Measurements from ENCODE around the gene MX2. TPM values are rescaled to one million over a fixed set of nuclear protein-coding genes. Genes with fewer than 3 reads are reported as not detected.

MX2 gene
- total and polyA plus RNA-seq, 9 of the 15 experiments (the other 6 are each of a cell fraction or from before 2014, with no cell fraction given): 0.10 to 0.95 (median 0.47) TPM; not detected in 1

DNA sequence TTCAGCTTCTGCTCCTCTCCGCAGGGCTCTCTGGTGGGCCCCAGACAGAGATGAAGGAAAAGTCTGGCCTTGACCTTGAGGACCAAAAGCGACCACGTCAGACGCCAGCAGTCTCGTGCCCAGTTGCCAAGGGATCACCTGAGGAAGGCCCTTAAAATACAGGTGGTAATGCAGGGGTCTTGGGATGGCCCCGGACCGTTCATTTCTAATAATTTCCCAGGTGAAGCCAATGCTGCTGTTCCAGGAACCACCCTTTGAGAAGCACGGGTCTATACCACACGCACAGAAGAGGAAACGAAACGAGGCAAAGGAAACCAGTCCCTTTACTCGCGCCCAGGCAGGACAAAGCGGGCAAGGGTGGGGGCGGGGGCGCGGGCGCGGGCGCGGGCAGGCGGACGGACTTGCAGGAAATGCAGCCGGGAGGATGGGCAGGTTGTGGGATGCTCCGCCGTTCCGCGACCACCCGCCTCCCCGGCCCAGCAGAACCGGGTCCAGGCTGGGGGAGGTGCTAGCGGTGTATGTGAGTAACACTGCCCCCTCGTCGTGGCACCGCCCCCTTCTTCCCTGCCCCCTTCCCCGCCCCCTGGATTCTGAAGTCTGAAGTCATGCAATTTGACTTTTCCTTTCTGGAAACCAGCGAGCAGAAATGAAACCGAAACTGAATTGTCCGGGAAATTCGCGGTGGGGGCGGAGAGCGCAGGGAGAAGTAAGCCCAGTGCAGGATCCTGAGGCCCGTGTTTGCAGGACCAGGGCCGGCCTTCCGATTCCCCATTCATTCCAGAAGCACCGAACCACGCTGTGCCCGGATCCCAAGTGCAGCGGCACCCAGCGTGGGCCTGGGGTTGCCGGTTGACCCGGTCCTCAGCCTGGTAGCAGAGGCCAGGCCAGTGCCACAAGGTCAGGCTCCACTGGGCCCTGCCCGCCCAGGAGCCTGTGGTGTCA lies 58.4 kb downstream of the MX2 start:
- intact Hi-C loops (cut with micrococcal nuclease): no loop called here
- 11% methylated on average over 29 of the region's 54 CpGs for WGBS (ENCODE audit: insufficient coverage, low coverage, missing lambda C conversion rate)
- Histone ChIP-seq H3K9me1 (ENCODE audit: control insufficient read depth, insufficient read depth, low read length) (no peaks in the 10 kb centered on the region), H3K4me2 (ENCODE audit: insufficient read depth, low read length) (peak overlapping the region; percentile 68), H3K36me3 (ENCODE audit: control insufficient read depth, insufficient read depth, low read length) (no peaks in the 10 kb centered on the region), H4K20me1 (replicated peaks; ENCODE audit: control insufficient read depth, insufficient read depth, low read length) (no peaks in the 10 kb centered on the region; the same call in 1 of the 2 replicates), H3K9ac (ENCODE audit: insufficient read depth in 1 of 2, low read depth in 2 of 2, low read length in 2 of 2) (peak overlapping the region in 1 of 2 experiments; percentile 86; a peak in 3 of 4 replicates), H3K27me3 (ENCODE audit: control insufficient read depth in 2 of 2, insufficient read depth in 2 of 2, low read length in 2 of 2) (peaks cover 0 to 14% of the 10 kb centered on the region in 2 experiments; a peak in 1 of 5 replicates), H3K4me1 (replicated peaks in 1 of 2; ENCODE audit: control insufficient read depth in 2 of 2, insufficient read depth in 2 of 2, low read length in 2 of 2) (peaks cover 0 to 10% of the 10 kb centered on the region in 2 experiments; a peak in 2 of 5 replicates), H3K9me3 (replicated peaks; ENCODE audit: control insufficient read depth, insufficient read depth, low read depth, low read length) (no peaks in the 10 kb centered on the region), H3K79me2 (ENCODE audit: control insufficient read depth, insufficient read depth, low read length) (no peaks in the 10 kb centered on the region), H2AFZ (ENCODE audit: low read depth, low read length) (peak overlapping the region; percentile 67; the same call in 1 of the 2 replicates), H3K27ac (ENCODE audit: extremely low read depth, low read depth, low read length) (no peak overlapping the region), H3K4me3 (peak overlapping the region; percentile 41)
- FAIRE-seq: no peak
- ChIA-PET POLR2A (no interaction called here), CTCF (ENCODE audit: low intra/inter-chr PET ratio) (no interaction called here)
- in situ Hi-C loops (cut with MboI): no loop called here
- peak; percentile 25 to 54 (median 42) for DNase-seq (ENCODE audit: extremely low read depth in 1 of 4, low spot score in 3 of 4)
- peak; percentile 79 for ATAC-seq
- no TSS peak for BruUV-seq (replicated peaks)
- no peak for TF ChIP-seq ZNF24 (IDR thresholded peaks at IDR 0.05)
- no peak for TF ChIP-seq DACH1 (IDR thresholded peaks at IDR 0.05; ENCODE audit: partially characterized antibody)
- TF ChIP-seq CTBP1 (IDR thresholded peaks at IDR 0.05; ENCODE audit: borderline replicate concordance): no peak
- no peak for TF ChIP-seq ZNF165 (CRISPR knock-in tag; IDR thresholded peaks at IDR 0.05; ENCODE audit: borderline replicate concordance)
- TF ChIP-seq, protein P1, sequence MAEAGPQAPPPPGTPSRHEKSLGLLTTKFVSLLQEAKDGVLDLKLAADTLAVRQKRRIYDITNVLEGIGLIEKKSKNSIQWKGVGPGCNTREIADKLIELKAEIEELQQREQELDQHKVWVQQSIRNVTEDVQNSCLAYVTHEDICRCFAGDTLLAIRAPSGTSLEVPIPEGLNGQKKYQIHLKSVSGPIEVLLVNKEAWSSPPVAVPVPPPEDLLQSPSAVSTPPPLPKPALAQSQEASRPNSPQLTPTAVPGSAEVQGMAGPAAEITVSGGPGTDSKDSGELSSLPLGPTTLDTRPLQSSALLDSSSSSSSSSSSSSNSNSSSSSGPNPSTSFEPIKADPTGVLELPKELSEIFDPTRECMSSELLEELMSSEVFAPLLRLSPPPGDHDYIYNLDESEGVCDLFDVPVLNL (CRISPR knock-in tag; IDR thresholded peaks at IDR 0.05; ENCODE audit: low read depth): no peak
- TF ChIP-seq ZNF589 (CRISPR knock-in tag; IDR thresholded peaks at IDR 0.05; ENCODE audit: low read depth): no peak
- TF ChIP-seq ZEB2 (IDR thresholded peaks at IDR 0.05): no peak
- TF ChIP-seq U2AF2 (optimal IDR thresholded peaks at IDR 0.05; ENCODE audit: low read depth, low read length): no peak
- TF ChIP-seq ERF (CRISPR knock-in tag; IDR thresholded peaks at IDR 0.05): no peak
- TF ChIP-seq PHF21A (IDR thresholded peaks at IDR 0.05; ENCODE audit: borderline replicate concordance, low read depth): no peak
- 0 out of 4 replicates have a peak, but pooled peaks of 1 of the 2 experiments have one; percentile 20 for TF ChIP-seq NRF1 (conservative IDR thresholded peaks at IDR 0.05 in 1 of 2, IDR thresholded peaks at IDR 0.05 in 1 of 2)
- no peak for TF ChIP-seq HNRNPK (IDR thresholded peaks at IDR 0.05; ENCODE audit: low read depth, low read length, poor library complexity, severe bottlenecking)
- TF ChIP-seq, protein P2, sequence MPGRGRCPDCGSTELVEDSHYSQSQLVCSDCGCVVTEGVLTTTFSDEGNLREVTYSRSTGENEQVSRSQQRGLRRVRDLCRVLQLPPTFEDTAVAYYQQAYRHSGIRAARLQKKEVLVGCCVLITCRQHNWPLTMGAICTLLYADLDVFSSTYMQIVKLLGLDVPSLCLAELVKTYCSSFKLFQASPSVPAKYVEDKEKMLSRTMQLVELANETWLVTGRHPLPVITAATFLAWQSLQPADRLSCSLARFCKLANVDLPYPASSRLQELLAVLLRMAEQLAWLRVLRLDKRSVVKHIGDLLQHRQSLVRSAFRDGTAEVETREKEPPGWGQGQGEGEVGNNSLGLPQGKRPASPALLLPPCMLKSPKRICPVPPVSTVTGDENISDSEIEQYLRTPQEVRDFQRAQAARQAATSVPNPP (IDR thresholded peaks at IDR 0.05; ENCODE audit: borderline replicate concordance, insufficient read depth, insufficient read length): no peak
- TF ChIP-seq ZNF3 (CRISPR knock-in tag; IDR thresholded peaks at IDR 0.05): no peak
- no peak for TF ChIP-seq NFIC (IDR thresholded peaks at IDR 0.05)
- no peak for TF ChIP-seq NFRKB (IDR thresholded peaks at IDR 0.05; ENCODE audit: low read depth)
- TF ChIP-seq, protein P3, sequence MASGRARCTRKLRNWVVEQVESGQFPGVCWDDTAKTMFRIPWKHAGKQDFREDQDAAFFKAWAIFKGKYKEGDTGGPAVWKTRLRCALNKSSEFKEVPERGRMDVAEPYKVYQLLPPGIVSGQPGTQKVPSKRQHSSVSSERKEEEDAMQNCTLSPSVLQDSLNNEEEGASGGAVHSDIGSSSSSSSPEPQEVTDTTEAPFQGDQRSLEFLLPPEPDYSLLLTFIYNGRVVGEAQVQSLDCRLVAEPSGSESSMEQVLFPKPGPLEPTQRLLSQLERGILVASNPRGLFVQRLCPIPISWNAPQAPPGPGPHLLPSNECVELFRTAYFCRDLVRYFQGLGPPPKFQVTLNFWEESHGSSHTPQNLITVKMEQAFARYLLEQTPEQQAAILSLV (tag; IDR thresholded peaks at IDR 0.05): peak; percentile 63; the same call in 1 of the 2 replicates

Measured in K562 (cell line).